HepG2 (cell line): ENCODE data around the gene ZNF562. TPM values are rescaled to one million over a fixed set of nuclear protein-coding genes. Genes with fewer than 3 reads are reported as not detected.

Experiments
- FOXK1 ChIP-seq: sonication (generic); formaldehyde crosslinking; IDR thresholded peaks from 2 replicates; pipeline ENCODE4 v1.4.0; 2020; ENCODE audit warnings: low read depth, missing genetic modification reagents, borderline replicate concordance
- HMG20B ChIP-seq: conservative IDR thresholded peaks from 2 replicates; pipeline ENCODE4 v1.6.1; 2016; ENCODE audit warnings: missing genetic modification reagents, missing compliant biosample characterization
- JUN ChIP-seq: sonication (generic); formaldehyde crosslinking; IDR thresholded peaks from 2 replicates; pipeline ENCODE4 v1.4.0; 2020; ENCODE audit warnings: mild to moderate bottlenecking, missing genetic modification reagents
- KDM4B ChIP-seq: sonication (generic); formaldehyde crosslinking; IDR thresholded peaks from 2 replicates; pipeline ENCODE4 v1.4.0; 2020; ENCODE audit warnings: missing genetic modification reagents
- MTERF4 ChIP-seq: sonication (generic); formaldehyde crosslinking; IDR thresholded peaks from 2 replicates; pipeline ENCODE4 v1.8.0; 2023; ENCODE audit warnings: mild to moderate bottlenecking, missing genetic modification reagents
- NCOA2 ChIP-seq: sonication (generic); formaldehyde crosslinking; IDR thresholded peaks from 2 replicates; pipeline ENCODE4 v1.8.0; 2022; ENCODE audit warnings: inconsistent platforms
- RFXANK ChIP-seq: IDR thresholded peaks from 2 replicates; pipeline ENCODE4 v1.6.1; 2016
- ZNF274 ChIP-seq: sonication (generic); formaldehyde crosslinking; IDR thresholded peaks from 2 replicates; pipeline ENCODE4 v1.5.1; 2020; ENCODE audit warnings: mild to moderate bottlenecking, missing genetic modification reagents
- ZNF503 ChIP-seq: sonication (generic); formaldehyde crosslinking; IDR thresholded peaks from 2 replicates; pipeline ENCODE4 v1.4.0; 2020; ENCODE audit warnings: missing genetic modification reagents
- ZNF83 ChIP-seq: sonication (generic); formaldehyde crosslinking; IDR thresholded peaks from 2 replicates; pipeline ENCODE4 v1.4.0; 2020; ENCODE audit warnings: missing genetic modification reagents, mild to moderate bottlenecking, borderline replicate concordance
- polyA plus RNA-seq, 8 experiments: library from polyadenylated mRNA; depleted of rRNA in 3 of 8; stranded (reverse) in 7 of 8; unstranded in 1 of 8; fragments of >200 nt; fragmentation: Illumina TruSeq in 4 of 8; extraction: Trizol in 4 of 8; gene quantifications; 2 replicates each; pipeline versions ENCODE4 v1.2.1 to v1.2.3, GENCODE V29; 2011 to 2016; ENCODE audit warnings: low read depth in 4 of 8, missing spikeins in 1 of 8, mixed read lengths in 1 of 8; ENCODE audit not compliant: insufficient read depth in 1 of 8
- total RNA-seq, 5 experiments: library from RNA; depleted of rRNA; stranded (reverse); fragments of >200 nt; fragmentation: Illumina TruSeq; extraction: Trizol; gene quantifications; 2 replicates each; pipeline ENCODE4 v1.2.3, GENCODE V29; 2016; ENCODE audit warnings: low read depth in 1 of 5
- TF ChIP-seq, protein P1 (sequence below): sonication (generic); formaldehyde crosslinking; IDR thresholded peaks from 2 replicates; pipeline ENCODE4 v1.4.0; 2020; ENCODE audit warnings: missing genetic modification reagents, borderline replicate concordance
- TF ChIP-seq, protein P2 (sequence below): sonication (generic); formaldehyde crosslinking; IDR thresholded peaks from 2 replicates; pipeline ENCODE4 v1.4.0; 2020; ENCODE audit warnings: low read depth, missing genetic modification reagents
- TF ChIP-seq, protein P3 (sequence below): sonication (generic); formaldehyde crosslinking; IDR thresholded peaks from 2 replicates; pipeline ENCODE4 v1.5.1; 2020; ENCODE audit warnings: missing genetic modification reagents, mild to moderate bottlenecking, borderline replicate concordance

Gene ZNF562
- total and polyA plus RNA-seq, 2 of the 13 experiments (the other 11 are each of a cell fraction or from before 2014, with no cell fraction given): 13.1 to 32.7 TPM

GRCh38 chr19:9621156-9622037 is 53.5 kb downstream of the ZNF562 start, which contains the start of gene ZNF561 (continued):
- TF ChIP-seq, protein P1, sequence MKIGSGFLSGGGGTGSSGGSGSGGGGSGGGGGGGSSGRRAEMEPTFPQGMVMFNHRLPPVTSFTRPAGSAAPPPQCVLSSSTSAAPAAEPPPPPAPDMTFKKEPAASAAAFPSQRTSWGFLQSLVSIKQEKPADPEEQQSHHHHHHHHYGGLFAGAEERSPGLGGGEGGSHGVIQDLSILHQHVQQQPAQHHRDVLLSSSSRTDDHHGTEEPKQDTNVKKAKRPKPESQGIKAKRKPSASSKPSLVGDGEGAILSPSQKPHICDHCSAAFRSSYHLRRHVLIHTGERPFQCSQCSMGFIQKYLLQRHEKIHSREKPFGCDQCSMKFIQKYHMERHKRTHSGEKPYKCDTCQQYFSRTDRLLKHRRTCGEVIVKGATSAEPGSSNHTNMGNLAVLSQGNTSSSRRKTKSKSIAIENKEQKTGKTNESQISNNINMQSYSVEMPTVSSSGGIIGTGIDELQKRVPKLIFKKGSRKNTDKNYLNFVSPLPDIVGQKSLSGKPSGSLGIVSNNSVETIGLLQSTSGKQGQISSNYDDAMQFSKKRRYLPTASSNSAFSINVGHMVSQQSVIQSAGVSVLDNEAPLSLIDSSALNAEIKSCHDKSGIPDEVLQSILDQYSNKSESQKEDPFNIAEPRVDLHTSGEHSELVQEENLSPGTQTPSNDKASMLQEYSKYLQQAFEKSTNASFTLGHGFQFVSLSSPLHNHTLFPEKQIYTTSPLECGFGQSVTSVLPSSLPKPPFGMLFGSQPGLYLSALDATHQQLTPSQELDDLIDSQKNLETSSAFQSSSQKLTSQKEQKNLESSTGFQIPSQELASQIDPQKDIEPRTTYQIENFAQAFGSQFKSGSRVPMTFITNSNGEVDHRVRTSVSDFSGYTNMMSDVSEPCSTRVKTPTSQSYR (CRISPR knock-in tag): no peak; the same call in 1 of the 2 replicates
- TF ChIP-seq, protein P2, sequence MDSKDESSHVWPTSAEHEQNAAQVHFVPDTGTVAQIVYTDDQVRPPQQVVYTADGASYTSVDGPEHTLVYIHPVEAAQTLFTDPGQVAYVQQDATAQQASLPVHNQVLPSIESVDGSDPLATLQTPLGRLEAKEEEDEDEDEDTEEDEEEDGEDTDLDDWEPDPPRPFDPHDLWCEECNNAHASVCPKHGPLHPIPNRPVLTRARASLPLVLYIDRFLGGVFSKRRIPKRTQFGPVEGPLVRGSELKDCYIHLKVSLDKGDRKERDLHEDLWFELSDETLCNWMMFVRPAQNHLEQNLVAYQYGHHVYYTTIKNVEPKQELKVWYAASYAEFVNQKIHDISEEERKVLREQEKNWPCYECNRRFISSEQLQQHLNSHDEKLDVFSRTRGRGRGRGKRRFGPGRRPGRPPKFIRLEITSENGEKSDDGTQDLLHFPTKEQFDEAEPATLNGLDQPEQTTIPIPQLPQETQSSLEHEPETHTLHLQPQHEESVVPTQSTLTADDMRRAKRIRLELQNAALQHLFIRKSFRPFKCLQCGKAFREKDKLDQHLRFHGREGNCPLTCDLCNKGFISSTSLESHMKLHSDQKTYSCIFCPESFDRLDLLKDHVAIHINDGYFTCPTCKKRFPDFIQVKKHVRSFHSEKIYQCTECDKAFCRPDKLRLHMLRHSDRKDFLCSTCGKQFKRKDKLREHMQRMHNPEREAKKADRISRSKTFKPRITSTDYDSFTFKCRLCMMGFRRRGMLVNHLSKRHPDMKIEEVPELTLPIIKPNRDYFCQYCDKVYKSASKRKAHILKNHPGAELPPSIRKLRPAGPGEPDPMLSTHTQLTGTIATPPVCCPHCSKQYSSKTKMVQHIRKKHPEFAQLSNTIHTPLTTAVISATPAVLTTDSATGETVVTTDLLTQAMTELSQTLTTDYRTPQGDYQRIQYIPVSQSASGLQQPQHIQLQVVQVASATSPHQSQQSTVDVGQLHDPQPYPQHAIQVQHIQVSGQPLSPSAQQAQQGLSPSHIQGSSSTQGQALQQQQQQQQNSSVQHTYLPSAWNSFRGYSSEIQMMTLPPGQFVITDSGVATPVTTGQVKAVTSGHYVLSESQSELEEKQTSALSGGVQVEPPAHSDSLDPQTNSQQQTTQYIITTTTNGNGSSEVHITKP (CRISPR knock-in tag): no peak
- TF ChIP-seq, protein P3, sequence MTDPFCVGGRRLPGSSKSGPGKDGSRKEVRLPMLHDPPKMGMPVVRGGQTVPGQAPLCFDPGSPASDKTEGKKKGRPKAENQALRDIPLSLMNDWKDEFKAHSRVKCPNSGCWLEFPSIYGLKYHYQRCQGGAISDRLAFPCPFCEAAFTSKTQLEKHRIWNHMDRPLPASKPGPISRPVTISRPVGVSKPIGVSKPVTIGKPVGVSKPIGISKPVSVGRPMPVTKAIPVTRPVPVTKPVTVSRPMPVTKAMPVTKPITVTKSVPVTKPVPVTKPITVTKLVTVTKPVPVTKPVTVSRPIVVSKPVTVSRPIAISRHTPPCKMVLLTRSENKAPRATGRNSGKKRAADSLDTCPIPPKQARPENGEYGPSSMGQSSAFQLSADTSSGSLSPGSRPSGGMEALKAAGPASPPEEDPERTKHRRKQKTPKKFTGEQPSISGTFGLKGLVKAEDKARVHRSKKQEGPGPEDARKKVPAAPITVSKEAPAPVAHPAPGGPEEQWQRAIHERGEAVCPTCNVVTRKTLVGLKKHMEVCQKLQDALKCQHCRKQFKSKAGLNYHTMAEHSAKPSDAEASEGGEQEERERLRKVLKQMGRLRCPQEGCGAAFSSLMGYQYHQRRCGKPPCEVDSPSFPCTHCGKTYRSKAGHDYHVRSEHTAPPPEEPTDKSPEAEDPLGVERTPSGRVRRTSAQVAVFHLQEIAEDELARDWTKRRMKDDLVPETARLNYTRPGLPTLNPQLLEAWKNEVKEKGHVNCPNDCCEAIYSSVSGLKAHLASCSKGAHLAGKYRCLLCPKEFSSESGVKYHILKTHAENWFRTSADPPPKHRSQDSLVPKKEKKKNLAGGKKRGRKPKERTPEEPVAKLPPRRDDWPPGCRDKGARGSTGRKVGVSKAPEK (CRISPR knock-in tag): no peak
- TF ChIP-seq RFXANK (CRISPR knock-in tag) (no peak), MTERF4 (CRISPR knock-in tag) (no peak), ZNF503 (CRISPR knock-in tag) (0 out of 2 replicates have a peak, but pooled peaks have one; percentile 41), JUN (CRISPR knock-in tag) (peak; percentile 81; the same call in 1 of the 2 replicates), FOXK1 (CRISPR knock-in tag) (no peak; the same call in 1 of the 2 replicates), ZNF274 (CRISPR knock-in tag) (no peak), NCOA2 (0 out of 2 replicates have a peak, but pooled peaks have one; percentile 13), ZNF83 (CRISPR knock-in tag) (no peak), KDM4B (CRISPR knock-in tag) (peak; percentile 10; the same call in 1 of the 2 replicates), HMG20B (CRISPR knock-in tag) (no peak)
